SK-MEL-5 (cell line): Measurements from ENCODE around the gene GFRA3. TPM values are rescaled to one million over a fixed set of nuclear protein-coding genes. Genes with fewer than 3 reads are reported as not detected.
"Not testable (repeated sequence)": the region's sequence is repeated elsewhere in the genome, so short reads cannot be mapped to it uniquely, and the experiment has no call there.

Experiments
- DNase-seq: peaks from one replicate; pipeline ENCODE4 v3.0.0-alpha.2; 2016; ENCODE audit warnings: low read depth, low spot score
- in situ Hi-C: cut with HindIII; loops from 2 replicates; pipeline ENCODE4 v1.10.0; 2016; ENCODE audit warnings: low sequenced_read_pairs, high pct_unique_total_duplicates, low pct_unique_long_range_greater_than_20kb
- total RNA-seq: library from RNA; depleted of rRNA; stranded (reverse); fragments of >200 nt; shearing (Covaris generic); gene quantifications from 2 replicates; pipeline ENCODE4 v1.2.3, GENCODE V29; 2014

GFRA3 gene
- total RNA-seq, 1 experiment from 2014 or later: not detected

DNA sequence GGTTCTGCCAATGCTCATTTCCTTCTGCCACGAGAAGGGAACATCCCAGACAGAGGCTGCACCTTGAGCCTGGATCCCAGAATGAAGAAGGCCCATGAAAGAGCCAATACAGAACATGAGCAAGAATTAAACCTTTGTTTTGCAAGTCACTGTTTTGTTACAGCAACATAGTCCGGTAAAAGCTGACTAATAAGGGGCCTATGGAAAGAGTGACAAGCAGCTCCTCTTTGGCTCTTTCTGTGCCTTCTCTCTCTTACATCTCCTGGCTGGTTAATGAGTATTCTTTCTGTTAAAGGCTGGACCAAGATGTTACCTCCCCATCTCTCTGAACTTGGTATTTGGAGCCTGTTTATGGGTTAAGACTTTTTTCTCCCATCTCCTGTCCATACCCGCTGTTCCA, 10.8 kb downstream of the GFRA3 start:
- in situ Hi-C loops: no loop called here
- DNase-seq: peak; percentile 52

DNA sequence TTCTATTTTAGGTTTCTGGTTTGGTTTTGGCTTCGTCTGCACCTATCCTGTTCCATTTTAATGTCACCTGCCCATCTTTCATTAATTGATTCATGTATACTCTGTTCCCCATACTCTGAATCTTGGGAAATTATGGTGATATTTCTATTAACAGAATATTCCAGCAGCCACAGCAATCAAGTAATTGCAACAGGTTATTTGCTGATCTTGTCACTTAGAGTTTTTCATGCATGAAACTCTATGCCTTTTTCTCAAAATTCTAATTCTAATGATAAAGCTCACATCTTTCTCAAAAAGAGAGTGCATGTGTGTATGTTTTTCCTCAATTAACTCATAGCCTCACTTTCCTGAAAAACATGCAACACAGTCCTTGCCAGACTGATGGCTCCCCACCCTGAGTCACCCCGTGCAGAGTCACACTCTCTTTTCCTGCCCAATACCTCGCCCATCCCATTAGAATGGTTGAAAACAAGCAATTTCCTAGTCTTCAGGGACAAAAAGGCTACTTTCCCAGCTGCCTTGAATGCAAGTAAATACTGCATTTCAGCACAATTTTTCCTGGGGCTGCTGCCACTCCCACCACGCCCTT, 15.6 kb downstream of the GFRA3 start:
- in situ Hi-C loops: no loop called here

DNA sequence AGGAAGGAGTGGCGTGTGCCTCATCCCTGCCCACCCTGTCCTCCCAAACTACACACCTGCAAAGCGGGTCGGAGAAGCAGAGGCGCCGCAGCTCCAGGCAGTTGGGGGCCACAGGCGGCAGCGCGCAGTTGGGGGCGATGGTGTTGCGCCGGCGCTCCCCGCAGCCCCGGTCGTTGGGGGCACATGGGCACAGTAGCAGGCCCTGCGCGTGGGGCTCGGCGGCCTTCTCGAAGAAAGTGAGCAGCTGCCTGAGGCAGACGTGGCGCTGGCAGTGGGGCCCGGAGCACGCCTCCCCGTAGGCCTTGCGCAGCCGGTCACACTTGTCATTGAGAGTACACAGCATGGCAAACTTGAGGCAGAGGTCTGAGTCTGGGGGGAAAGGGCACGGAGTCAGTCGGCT, 16.8 kb downstream of the GFRA3 start:
- in situ Hi-C loops: no loop called here
- DNase-seq: no peak

More for the DNA sequence above, 15.6 kb downstream of the GFRA3 start:
- no peak for DNase-seq

DNA sequence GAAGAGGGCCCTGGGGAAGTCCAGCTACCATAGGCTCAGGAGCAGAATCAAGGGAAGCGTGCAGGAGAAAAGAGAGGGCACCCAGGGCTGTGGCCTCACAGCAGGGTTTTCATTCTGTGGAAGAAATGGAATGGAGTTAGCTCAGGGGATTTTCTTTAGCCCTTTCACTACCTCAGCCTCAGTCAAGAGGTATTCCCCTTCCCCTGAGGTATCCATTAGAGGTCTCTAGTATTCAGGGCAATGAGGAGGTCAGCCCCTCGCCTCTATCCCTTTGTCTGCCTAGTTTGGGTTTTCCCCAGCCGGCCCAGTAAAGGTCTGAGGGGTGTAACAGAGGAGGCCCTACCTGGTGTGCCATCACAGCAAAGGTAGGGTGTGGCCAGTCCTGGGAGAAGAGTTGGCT, 21.5 kb downstream of the GFRA3 start:
- in situ Hi-C loops: no loop called here
- no peak for DNase-seq

DNA sequence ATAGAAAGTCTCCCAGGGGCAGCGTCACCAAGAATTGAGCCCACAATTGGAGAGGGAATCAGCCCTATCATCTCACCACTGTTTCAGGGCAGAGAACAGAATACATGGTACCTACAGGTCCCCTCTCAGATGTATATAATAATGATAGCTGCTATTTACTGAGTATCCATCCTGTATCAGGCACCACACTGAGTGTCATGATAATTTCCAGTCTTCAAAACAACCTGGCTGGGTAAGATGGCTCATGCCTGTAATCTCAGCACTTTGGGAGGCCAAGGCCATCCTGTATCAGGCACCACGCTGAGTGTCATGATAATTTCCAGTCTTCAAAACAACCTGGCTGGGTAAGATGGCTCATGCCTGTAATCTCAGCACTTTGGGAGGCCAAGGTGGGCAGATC, 26.6 kb downstream of the GFRA3 start:
- in situ Hi-C loops, DNase-seq: not testable (repeated sequence)

DNA sequence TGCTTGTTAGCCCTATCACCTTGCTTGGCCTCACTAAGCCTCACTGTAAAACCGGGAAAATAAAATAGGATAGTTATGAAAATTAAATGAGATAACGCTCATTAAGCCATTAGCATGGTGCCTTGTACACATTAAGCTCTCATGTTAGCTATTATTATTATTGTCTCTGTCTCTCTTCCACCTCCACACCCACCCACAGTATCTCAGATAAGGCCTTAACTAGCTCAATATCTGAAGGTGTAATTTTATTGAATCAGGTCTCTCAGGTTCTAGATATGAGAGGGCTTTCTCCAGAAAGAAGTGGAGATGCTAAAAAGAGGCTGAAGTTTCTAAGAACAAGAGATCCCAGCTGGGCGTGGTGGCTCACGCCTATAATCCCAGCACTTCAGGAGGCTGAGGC, 27.6 kb downstream of the GFRA3 start:
- in situ Hi-C loops: no loop called here

DNA sequence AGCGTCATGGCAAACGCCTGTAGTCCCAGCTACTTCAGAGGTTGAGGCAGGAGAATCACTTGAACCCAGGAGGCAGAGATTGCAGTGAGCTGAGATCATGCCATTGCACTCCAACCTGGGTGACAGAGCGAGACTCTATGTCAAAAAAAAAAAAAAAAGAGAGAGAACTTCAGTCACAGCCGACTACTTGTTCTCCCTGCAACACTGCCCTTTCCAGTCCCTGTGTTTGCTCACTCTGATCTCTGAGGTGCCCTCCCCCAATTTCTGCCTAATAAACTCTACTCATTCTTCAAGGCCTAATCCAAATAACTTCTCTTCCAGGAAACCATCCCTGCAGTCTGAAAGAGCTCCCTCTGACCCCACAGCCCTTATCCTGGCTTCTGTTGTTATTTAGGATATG, 28.1 kb downstream of the GFRA3 start:
- DNase-seq: no peak
- in situ Hi-C loops: no loop called here

More for the DNA sequence above, 27.6 kb downstream of the GFRA3 start:
- DNase-seq: no peak

DNA sequence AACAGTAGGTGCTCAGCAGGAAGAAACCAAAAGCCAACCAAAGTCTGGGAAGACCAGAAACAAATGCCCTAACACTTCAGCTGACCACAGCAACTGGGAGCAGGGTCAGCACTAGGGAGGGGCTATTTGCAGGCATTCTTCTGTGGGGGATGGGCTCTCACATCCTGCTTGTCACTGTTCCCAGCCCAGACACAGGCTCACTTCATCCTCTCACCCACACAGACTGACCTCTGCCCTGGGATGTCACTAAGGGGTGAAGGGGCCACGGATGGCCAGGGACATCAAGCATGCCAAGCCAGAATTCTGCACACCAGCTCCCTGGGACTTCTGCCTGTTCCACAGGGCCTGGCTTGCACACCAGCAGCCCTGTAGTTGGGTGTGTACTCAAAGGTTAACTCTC, 28.7 kb downstream of the GFRA3 start:
- in situ Hi-C loops: no loop called here
- peak; percentile 16 for DNase-seq

DNA sequence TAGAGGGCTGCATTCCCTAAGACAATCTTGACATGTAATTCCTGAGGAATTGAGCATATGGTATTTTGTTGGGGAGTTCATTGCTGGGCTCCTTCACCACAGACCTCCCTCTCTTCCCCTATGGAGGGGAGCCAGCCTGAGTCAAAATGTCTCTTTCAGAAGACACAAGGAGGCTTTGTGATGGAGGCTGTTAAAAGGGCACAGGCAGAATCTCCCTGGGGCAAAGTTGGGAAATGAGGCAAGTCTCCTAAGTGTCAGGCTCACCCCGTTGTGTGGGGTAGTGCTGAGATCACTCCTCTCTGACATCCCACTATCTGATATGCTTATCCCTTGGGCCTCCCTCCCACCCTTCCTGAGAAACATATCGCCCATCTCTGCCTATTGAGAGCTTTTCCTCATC, 30.6 kb downstream of the GFRA3 start:
- peak; percentile 99 for DNase-seq
- in situ Hi-C loops: no loop called here

DNA sequence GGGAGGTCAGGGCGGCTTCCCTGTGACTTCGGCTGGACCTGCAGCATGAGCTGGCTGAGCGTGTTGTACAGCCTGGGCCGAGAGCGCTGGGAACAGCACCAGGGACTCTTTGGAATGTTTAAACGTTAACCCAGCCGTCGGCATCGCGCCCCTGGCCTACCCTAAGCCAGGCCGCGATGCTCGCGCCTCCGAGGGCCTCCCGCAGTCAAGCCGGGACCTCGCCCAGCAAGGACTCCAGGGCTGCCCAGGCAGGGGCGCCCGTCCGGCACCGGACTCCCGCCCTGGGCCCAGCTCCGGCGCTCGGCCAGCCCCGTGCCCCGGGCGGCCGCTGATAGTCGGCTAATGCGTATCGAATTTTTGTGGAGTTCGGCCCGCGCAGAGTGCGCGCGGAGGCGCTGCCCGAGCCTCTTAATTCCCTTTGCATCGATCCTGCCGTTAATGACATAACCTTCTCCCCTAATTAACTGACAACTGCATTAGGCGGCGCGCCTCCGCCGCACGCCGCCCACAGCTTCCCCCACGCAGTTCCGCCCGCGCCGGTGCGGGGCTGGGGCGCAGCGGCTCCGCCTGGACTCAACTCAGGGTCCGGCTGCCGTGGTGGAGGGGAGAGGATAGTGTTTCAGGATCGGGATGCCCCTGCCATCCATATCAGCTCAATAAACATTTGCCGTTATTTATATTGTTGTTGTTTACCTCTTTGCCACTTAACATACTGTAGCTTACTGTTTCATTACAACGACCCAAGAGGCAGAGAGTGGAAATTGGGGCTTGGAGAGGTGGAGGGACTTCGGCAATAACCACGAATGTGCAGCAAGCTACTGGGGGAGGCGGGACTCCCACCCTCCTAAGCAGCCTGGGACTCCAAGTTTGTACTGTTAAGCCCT, 32.5 kb downstream of the GFRA3 start:
- in situ Hi-C loops: no loop called here
- DNase-seq: no peak

DNA sequence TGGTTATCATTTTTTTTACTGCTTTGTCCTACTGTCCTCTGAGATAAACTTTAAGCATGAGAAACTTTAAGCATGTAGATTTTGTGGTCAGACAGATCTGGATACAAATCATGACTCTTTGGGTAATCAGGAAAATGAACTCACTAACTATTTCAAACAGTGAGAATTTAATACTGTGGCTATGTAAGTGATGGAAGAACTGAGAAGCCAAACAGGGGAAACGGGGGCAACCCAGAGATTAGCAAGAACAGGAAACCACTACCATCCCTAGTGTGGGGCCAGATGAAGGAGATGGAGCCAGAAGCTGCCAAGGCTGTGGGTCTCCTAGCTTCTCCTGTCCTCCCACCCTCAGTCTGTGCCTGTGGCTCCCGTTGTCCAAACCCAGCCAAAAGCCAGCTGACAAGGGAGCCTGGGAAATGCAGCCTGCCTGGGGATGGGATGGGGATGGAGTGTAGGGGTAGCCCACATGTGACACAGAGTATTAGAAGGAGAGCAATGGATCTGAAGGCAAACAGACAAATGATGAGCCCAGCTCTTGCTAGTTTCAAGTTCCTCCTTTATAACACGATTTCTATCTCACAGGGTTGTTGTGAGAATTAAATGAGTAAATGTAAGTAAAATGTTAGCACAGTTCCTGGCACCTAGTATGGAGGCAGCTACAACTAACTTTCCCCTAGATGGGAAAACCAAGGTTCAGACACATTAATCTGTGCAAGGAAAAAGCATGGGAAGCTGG, 33.6 kb downstream of the GFRA3 start:
- in situ Hi-C loops: no loop called here

DNA sequence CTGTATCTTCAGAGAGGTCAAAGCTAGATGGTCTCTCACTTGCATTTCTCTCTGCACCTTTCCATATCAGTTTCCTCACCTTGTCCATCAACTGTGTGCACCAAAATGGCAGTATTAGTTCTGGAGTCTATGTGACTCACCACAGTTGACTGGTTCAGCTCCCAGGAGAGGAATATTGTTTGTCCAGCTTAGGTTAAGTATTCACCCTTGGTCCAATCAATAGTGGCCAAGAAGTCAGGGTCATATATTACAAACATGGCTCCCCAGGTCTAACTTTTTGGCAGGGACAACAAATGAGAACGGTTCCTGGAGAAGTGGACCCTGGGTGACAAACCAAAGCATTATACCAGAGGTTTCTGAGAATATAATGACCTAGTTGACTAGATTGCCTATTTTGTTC, 36.4 kb downstream of the GFRA3 start:
- no peak for DNase-seq
- in situ Hi-C loops: no loop called here

More for the DNA sequence above, 33.6 kb downstream of the GFRA3 start:
- DNase-seq: no peak

DNA sequence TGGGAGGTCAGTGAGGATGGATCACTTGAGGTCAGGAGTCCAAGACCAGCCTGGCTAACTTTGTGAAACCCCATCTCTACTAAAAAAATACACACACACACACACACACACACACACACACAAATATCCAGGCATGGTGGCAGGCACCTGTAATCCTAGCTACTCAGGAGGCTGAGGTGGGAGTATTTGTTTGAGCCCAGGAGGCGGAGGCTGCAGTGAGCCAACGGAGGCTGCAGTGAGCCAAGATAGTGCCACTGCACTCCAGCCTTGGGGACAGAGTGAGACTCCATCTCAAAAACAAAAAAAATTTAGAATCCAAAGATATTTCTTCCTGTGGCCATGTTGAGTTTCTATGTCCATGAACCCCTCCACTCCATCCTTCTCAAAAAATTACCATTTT, 39.8 kb downstream of the GFRA3 start:
- in situ Hi-C loops: no loop called here

DNA sequence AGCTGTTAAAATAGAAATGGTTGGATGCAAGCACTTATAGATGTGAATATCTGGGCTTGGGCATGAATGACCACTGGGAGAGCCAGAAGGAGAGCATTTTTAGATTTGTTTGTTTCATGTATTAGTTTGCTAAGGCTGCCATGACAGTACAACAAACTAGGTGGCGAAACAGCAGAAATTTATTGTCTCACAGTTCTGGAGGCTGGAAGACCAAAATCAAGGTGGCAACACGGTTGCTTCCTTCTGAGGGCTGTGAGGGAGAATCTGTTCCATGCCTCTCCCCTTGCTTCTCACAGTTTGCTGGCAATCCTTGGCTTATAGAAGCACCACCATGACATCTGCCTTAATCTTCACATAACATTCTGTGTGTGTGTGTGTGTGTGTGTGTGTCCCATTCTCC, 41.1 kb downstream of the GFRA3 start:
- in situ Hi-C loops: no loop called here
- DNase-seq: peak; percentile 21

More for the DNA sequence above, 39.8 kb downstream of the GFRA3 start:
- no peak for DNase-seq

DNA sequence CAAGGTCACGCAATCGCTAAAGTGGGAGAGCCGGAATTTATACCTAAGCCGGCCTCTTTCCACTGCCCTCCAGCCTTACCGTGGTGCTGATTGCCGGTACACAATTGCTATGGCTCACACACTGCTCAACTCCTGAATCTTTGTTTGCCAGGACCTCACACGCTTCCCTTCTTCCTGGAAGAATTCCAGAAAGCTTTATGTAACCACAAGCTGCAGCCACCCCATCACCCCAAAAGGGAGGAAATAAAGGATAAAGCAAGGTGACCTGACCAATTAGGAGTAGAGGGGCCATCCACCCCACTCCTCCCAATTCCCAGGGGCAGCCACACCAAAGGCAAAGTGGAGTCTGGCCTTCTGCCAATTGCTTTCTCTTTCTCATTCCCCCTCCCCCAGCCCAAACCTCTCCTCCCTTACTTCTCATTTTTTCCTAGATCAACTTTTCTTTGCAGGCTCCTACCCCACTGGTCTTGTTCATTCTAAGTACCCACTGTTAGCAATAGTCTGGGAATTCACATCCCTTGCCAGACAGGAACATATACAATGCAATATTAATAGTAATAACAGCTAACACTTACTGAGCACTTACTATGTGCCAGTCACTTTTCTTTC, 43.3 kb downstream of the GFRA3 start:
- in situ Hi-C loops: no loop called here
- no peak for DNase-seq

DNA sequence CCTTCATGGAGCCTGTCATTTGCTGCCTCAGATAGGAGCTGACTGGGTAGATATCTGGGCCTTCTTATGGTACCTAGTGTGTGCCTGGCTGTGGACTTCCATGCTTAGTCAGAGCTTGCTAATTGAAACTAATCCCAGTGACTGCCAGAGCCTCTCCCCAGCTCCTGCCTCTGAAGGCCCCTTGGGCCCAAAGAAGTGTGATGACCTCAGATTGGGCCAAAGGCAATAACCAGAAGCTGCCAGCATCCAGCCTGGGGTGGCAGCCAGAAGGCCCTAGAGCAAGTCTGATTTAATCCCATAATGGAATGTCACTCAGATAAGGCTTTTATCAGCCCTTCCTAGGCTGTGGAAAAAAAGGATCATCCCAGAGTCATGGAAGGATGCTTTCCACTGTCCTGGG, 44.2 kb downstream of the GFRA3 start:
- in situ Hi-C loops: no loop called here
- DNase-seq: no peak

DNA sequence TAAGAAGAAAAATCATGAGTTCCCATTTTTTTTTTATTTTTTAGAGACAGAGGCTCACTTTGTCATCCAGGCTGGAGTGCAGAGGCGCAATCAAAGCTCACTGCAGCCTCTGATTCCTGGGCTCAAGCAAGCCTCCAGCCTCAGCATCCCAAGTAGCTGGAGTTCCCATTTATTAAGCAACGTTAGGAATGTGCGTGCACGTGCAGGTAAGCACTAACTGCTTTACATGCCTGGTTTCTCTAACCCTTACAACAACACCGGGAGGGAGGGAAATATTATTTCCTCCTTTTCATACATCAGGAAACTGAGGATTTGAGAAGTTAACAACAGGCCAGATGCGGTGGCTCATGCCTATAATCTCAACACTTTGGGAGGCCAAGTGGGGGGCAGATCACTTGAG, 45.0 kb downstream of the GFRA3 start:
- in situ Hi-C loops: no loop called here
- DNase-seq: no peak

DNA sequence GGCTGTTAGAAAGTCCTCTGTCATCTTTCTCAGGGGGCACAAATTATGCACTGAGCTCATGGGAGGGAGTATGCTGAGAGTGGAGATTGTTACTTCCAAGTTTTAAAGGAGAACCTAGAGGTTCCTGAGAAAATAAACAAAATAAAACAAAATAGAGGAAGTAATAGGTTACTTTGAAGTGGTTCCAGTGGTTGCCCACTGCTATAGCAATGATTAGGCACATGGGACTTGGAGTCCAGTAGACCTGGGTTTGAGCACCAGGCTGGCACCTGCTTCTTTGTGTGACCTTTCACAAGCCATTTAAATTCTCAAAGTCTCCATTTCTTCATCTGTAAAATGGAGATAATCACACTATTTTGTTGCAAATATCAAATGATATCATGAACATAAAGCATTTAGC, 47.5 kb downstream of the GFRA3 start:
- no peak for DNase-seq
- in situ Hi-C loops: no loop called here
